GM21390 (cell line): ENCODE data around the gene MPZL1.

Source experiments
- ATAC-seq: cut with Tn5 transposase; IDR thresholded peaks from one replicate; pipeline ENCODE4 v1.9.1; 2021; ENCODE audit not compliant: unreplicated experiment

MPZL1 gene

GRCh38 chr1:167776151-167776550, 54.4 kb downstream of the MPZL1 start:
- ATAC-seq: no peak

GRCh38 chr1:167776616-167777268, 55.0 kb downstream of the MPZL1 start:
- no peak for ATAC-seq

GRCh38 chr1:167777269-167777650, 55.5 kb downstream of the MPZL1 start:
- no peak for ATAC-seq

- no peak for ATAC-seq
Observed at GRCh38 chr1:167781558-167781957, 59.8 kb downstream of the MPZL1 start.

GRCh38 chr1:167782946-167783345, 61.2 kb downstream of the MPZL1 start:
- no peak for ATAC-seq

- no peak for ATAC-seq
Observed at GRCh38 chr1:167784876-167785550, 63.2 kb downstream of the MPZL1 start.

GRCh38 chr1:167786502-167786901, 64.7 kb downstream of the MPZL1 start:
- no peak for ATAC-seq

- no peak for ATAC-seq
Observed at GRCh38 chr1:167789501-167789900, 67.7 kb downstream of the MPZL1 start.

GRCh38 chr1:167790117-167790516, 68.3 kb downstream of the MPZL1 start:
- ATAC-seq: no peak

GRCh38 chr1:167791281-167792187, 69.8 kb downstream of the MPZL1 start:
- ATAC-seq: no peak

GRCh38 chr1:167792188-167792565, 70.4 kb downstream of the MPZL1 start:
- ATAC-seq: no peak

GRCh38 chr1:167794043-167794442, 72.3 kb downstream of the MPZL1 start:
- no peak for ATAC-seq

GRCh38 chr1:167795810-167796740, 74.3 kb downstream of the MPZL1 start:
- no peak for ATAC-seq

GRCh38 chr1:167797015-167797414, 75.2 kb downstream of the MPZL1 start:
- no peak for ATAC-seq

- no peak for ATAC-seq
Observed at GRCh38 chr1:167798952-167799351, 77.2 kb downstream of the MPZL1 start.

- no peak for ATAC-seq
Observed at GRCh38 chr1:167799747-167800146, 78.0 kb downstream of the MPZL1 start.

- no peak for ATAC-seq
Observed at GRCh38 chr1:167800251-167800650, 78.5 kb downstream of the MPZL1 start.

GRCh38 chr1:167802235-167802634, 80.5 kb downstream of the MPZL1 start:
- ATAC-seq: no peak

- peak; percentile 93 for ATAC-seq
Observed at GRCh38 chr1:167803358-167804207, 81.8 kb downstream of the MPZL1 start.

- ATAC-seq: peak; percentile 43
Observed at GRCh38 chr1:167805041-167805556, 83.3 kb downstream of the MPZL1 start.
